Heart right ventricle (tissue), 16 donors: ENCODE measurements around the gene PADI1. TPM values are rescaled to one million over a fixed set of nuclear protein-coding genes. Genes with fewer than 3 reads are reported as not detected.

Experiments
- ATAC-seq, 8 donors: fragments of 200-7000 bp; cut with Tn5 transposase; one replicate each; pipeline ENCODE4 v1.9.1; 2020; ENCODE audit warnings: mild to moderate bottlenecking in 8 of 8, moderate library complexity in 8 of 8, moderate number of reproducible peaks in 1 of 8
- DNase-seq, 2 donors: peaks; one replicate each; pipeline ENCODE4 v3.0.0-alpha.2; 2020
- H3K27ac ChIP-seq, 10 donors: fragments of 200-600 bp; sonication (generic) in 2 of 10; one replicate each; pipeline versions ENCODE4 v1.5.0 to v1.8.0; 2020 to 2022; ENCODE audit warnings: mild to moderate bottlenecking in 3 of 10
- H3K27me3 ChIP-seq, 7 donors: fragments of 200-600 bp; one replicate each; pipeline ENCODE4 v1.8.0; 2021 to 2022; ENCODE audit warnings: mild to moderate bottlenecking in 2 of 7
- H3K36me3 ChIP-seq, 9 donors: fragments of 200-600 bp; sonication (generic) in 1 of 9; one replicate each; pipeline versions ENCODE4 v1.5.0 to v1.8.0; 2020 to 2022; ENCODE audit warnings: mild to moderate bottlenecking in 2 of 9
- H3K4me1 ChIP-seq, 9 donors: fragments of 200-600 bp; sonication (generic) in 1 of 9; one replicate each; pipeline versions ENCODE4 v1.5.0 to v1.8.0; 2020 to 2022; ENCODE audit warnings: mild to moderate bottlenecking in 4 of 9
- H3K4me3 ChIP-seq, 10 donors: fragments of 200-600 bp; sonication (generic) in 2 of 10; one replicate each; pipeline versions ENCODE4 v1.5.0 to v1.8.0; 2020 to 2022; ENCODE audit warnings: mild to moderate bottlenecking in 7 of 10, moderate library complexity in 2 of 10
- H3K9me3 ChIP-seq, 11 donors: fragments of 200-600 bp in 10 of 11; sonication (generic) in 2 of 11; one replicate each; pipeline versions ENCODE4 v1.5.0 to v1.8.0; 2013 to 2022; ENCODE audit warnings: mild to moderate bottlenecking in 2 of 11, control low read depth in 1 of 11, moderate library complexity in 1 of 11
- WGBS, 2 donors: extraction: QIAGEN DNeasy Blood & Tissue Kit; methylation state at CpG; one replicate each; pipeline ENCODE4 v1.1.7; 2013; ENCODE audit warnings: inconsistent platforms in 1 of 2; 5-methylcytosine and 5-hydroxymethylcytosine counted together
- intact Hi-C, 10 donors: fragments of 100-400 bp; cut with DNase I; formaldehyde crosslinking; loops; one replicate each; pipeline versions ENCODE4 v1.11.1 to v1.14.2; 2022
- polyA plus RNA-seq, 2 donors: library from polyadenylated mRNA; stranded (reverse); fragments of 200-250 nt; gene quantifications; one replicate each; pipeline ENCODE4 v1.2.3, GENCODE V29; 2013
- total RNA-seq, 10 donors: library from RNA; stranded (reverse); fragmentation: NEBNext Ultra II Directional in 3 of 10; extraction: Animal tissue kit (Norgen Biotek cat#: 25700) in 3 of 10; gene quantifications; one replicate each; pipeline versions ENCODE4 v1.2.1 to v1.2.4, GENCODE V29; 2021 to 2023
- TF ChIP-seq, protein P1 (sequence below), 9 donors: fragments of 200-600 bp; sonication (generic) in 2 of 9; IDR thresholded peaks; one replicate each; pipeline versions ENCODE4 v1.5.0 to v1.8.0; 2021 to 2022; ENCODE audit warnings: antibody characterized with exemption in 9 of 9, mild to moderate bottlenecking in 5 of 9, moderate library complexity in 1 of 9
- donor health status: Arrhythmogenic right ventricular cardiomyopathy.
- donor health status: ischemic (EF 13 %, LVEDD 7.1; RV severe dilation, severe dysfunction).
- donor health status: healthy with polysubstance abuse.
- donor health status: DM: no; HTN: yes; CAD: no.
- donor health status: DM: no; HTN: no; CAD: no.
- donor health status: ischemic (EF 25% LVEDD 6.9; RV normal size, moderate dysfunction).
- donor health status: ischemic (EF 25% LVEDD 5.7; RV mildly dilated, moderate dysfunction).
- donor health status: healthy.
- donor health status: DM: yes; HTN: yes; CAD: no.
- donor health status: Ischemic cardiomyopathy.
- donor health status: ischemic (EF 35%, LVEDD 5.7; RV mildly dilated, moderate dysfunction).
- donor health status: nonischemic (EF 11% LVEDD 7.7; RV severe dilation, severe dysfunction).
- donor health status: DM: yes; HTN: yes; CAD: no.
- donor health status: PGD.
- donor health status: ischemic (EF 29% LVEDD 5.4; RV normal size, mild dysfunction).
- donor health status: nonischemic (EF 23%, LVEDD 6.1; RV moderate dilation, normal function).

PADI1 gene
- total and polyA plus RNA-seq, 12 donors: 0.01 TPM; not detected in 11

DNA sequence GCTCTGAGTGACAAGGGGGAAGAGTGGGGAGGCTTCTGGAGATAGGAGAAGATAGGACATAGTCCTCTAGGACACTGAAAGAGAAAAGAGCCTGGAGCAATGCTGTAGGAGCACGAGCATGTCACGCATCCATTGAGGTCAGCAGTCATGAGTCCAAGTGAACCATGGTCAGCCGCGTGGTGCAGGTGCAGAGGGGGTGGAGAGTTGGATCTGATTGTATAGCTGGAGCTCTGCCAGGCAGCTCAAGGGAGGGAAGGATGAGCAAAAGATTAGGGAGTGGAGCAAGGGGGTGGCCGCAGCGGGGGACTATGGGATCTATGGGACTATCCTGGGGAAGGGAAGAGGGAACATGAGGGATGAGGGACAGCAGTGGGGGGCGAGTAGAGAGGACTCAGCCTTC is 14.0 kb downstream of the PADI1 start:
- Histone ChIP-seq H3K4me1 (no peaks in the 10 kb centered on the region), H3K27me3 (peaks cover 0 to 93% (median 66%) of the 10 kb centered on the region in 7 donors), H3K4me3 (no peak overlapping the region), H3K9me3 (no peaks in the 10 kb centered on the region), H3K36me3 (no peaks in the 10 kb centered on the region), H3K27ac (no peak overlapping the region)
- DNase-seq: no peak
- WGBS, 2 donors: 55 to 57% methylated on average over 7 of the region's 7 CpGs
- ATAC-seq: no peak
- TF ChIP-seq, protein P1, sequence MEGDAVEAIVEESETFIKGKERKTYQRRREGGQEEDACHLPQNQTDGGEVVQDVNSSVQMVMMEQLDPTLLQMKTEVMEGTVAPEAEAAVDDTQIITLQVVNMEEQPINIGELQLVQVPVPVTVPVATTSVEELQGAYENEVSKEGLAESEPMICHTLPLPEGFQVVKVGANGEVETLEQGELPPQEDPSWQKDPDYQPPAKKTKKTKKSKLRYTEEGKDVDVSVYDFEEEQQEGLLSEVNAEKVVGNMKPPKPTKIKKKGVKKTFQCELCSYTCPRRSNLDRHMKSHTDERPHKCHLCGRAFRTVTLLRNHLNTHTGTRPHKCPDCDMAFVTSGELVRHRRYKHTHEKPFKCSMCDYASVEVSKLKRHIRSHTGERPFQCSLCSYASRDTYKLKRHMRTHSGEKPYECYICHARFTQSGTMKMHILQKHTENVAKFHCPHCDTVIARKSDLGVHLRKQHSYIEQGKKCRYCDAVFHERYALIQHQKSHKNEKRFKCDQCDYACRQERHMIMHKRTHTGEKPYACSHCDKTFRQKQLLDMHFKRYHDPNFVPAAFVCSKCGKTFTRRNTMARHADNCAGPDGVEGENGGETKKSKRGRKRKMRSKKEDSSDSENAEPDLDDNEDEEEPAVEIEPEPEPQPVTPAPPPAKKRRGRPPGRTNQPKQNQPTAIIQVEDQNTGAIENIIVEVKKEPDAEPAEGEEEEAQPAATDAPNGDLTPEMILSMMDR (IDR thresholded peaks at IDR 0.05): no peak
- intact Hi-C loops: no loop called here

DNA sequence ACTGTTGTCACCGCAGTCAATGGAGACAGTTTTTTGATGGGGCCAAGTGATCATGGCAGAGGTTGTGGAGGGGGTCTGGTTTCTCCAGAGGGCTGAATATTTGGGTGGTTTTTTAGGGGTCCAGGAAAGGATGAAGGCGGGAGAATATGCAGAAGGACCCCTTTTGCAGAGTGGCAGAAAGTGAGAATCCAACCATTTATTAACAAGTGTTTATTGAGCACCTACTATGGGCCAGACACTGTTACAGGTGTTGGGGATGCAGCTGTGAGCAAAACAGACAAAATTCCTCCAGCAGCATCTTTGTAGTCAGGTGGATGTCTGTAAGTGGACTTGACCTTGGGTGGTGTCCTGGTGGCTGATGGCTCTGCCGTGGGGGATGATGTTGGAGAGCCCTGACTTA is 15.4 kb downstream of the PADI1 start:
- no peak overlapping the region for H3K4me3 ChIP-seq
- H3K27me3 ChIP-seq: peaks cover 0 to 92% (median 58%) of the 10 kb centered on the region in 7 donors
- ATAC-seq (no peak), DNase-seq (no peak)
- TF ChIP-seq, protein P1 (IDR thresholded peaks at IDR 0.05): no peak
- intact Hi-C loops: no loop called here
- H3K27ac ChIP-seq: no peak overlapping the region
- no peaks in the 10 kb centered on the region for H3K36me3 ChIP-seq
- 71 to 81% methylated on average over 3 of the region's 3 CpGs for WGBS, 2 donors
- no peaks in the 10 kb centered on the region for H3K9me3 ChIP-seq
- no peaks in the 10 kb centered on the region for H3K4me1 ChIP-seq

DNA sequence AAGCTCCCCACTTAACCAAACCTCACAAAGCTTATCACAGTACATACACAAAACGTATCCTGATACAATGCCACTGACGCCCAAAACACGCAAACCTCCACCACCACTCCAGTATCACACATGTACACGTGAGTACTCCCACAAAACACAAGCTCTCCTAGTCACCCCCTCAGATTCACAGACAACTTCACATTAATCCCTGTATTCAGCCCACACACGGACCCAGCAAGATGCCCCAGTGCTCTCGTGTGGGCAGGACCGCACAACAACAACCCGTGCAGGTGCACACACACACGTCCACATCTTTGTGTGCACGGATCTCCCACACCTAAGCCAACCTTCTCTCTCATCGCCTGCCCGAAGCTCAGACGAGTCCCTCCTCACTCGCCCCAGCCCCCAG is 17.6 kb downstream of the PADI1 start:
- ATAC-seq (no peak), DNase-seq (no peak)
- Histone ChIP-seq H3K36me3 (no peaks in the 10 kb centered on the region), H3K27me3 (peaks cover 0 to 73% (median 45%) of the 10 kb centered on the region in 7 donors), H3K4me3 (no peak overlapping the region), H3K9me3 (no peaks in the 10 kb centered on the region), H3K27ac (no peak overlapping the region), H3K4me1 (no peaks in the 10 kb centered on the region)
- 81 to 86% methylated on average over 14 of the region's 14 CpGs for WGBS, 2 donors
- TF ChIP-seq, protein P1 (IDR thresholded peaks at IDR 0.05): no peak
- intact Hi-C loops: no loop called here

DNA sequence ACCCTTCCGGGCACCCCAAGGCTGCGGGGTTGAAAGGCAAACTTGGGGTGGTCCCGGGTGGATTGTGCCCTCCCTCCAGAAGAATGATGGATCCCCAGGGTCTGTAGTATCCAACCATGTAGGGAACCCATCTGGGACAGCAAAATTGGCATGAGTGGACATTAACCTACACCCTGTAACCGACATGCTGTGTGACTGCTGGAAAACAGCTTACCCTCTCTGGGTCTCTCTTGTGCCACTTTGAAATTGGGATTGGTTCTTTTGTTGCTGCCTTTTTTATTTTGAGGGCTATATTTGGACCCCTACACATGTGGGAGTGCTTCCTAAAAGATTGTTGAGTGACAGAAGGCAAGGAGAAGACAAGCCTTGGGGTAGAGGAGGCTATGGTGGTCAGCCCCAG is 19.5 kb downstream of the PADI1 start:
- intact Hi-C loops: no loop called here
- ATAC-seq: no peak
- 90 to 97% methylated on average over 4 of the region's 4 CpGs for WGBS, 2 donors
- TF ChIP-seq, protein P1 (IDR thresholded peaks at IDR 0.05): no peak
- DNase-seq: no peak
- H3K36me3 ChIP-seq: no peaks in the 10 kb centered on the region
- H3K4me3 ChIP-seq: no peak overlapping the region
- H3K9me3 ChIP-seq: no peaks in the 10 kb centered on the region
- no peaks in the 10 kb centered on the region for H3K4me1 ChIP-seq
- H3K27ac ChIP-seq: no peak overlapping the region
- peaks cover 0 to 64% (median 39%) of the 10 kb centered on the region in 7 donors for H3K27me3 ChIP-seq
